HCT116 (cell line): Measurements from ENCODE around the gene SLC7A11. TPM values are rescaled to one million over a fixed set of nuclear protein-coding genes. Genes with fewer than 3 reads are reported as not detected.

Source experiments
- ATAC-seq: fragments of 200-7000 bp; cut with Tn5 transposase; 2 replicates; pipeline ENCODE4 v1.9.1; 2020; ENCODE audit warnings: mild to moderate bottlenecking, moderate library complexity
- BruUV-seq: library from RNA; stranded (reverse); fragments of 400-500 nt; replicated peaks from 2 replicates; lab custom pipeline; 2021; lab: Mats Ljungman, UMichigan
- CTCF ChIA-PET: fragments of 300-600 bp; sonication (Branson Sonifier 250); formaldehyde crosslinking; loops from one replicate; lab custom pipeline; 2021; ENCODE audit warnings: antibody characterized with exemption; lab: Charles Lee
- POLR2A ChIA-PET: fragments of 300-600, 350-600 bp; sonication (Branson Sonifier 250); formaldehyde crosslinking; loops from one replicate; lab custom pipeline; 2021; ENCODE audit warnings: antibody characterized with exemption; lab: Charles Lee
- RAD21 ChIA-PET, 2 experiments: fragments of 300-600 bp; sonication (Branson Sonifier 250); formaldehyde crosslinking; loops; one replicate each; lab custom pipeline; 2023; ENCODE audit warnings: low total read pairs in 2 of 2; ENCODE audit not compliant: uncharacterized antibody in 2 of 2, unreplicated experiment in 2 of 2, low non-redundant PET in 1 of 2; lab: Charles Lee
- DNase-seq: peaks from one replicate; pipeline ENCODE4 v3.0.0-alpha.2; 2010; ENCODE audit warnings: low read depth, low spot score
- H2AFZ ChIP-seq: fragments of 200-600 bp; shearing (Covaris generic), sonication (generic); 2 replicates; pipeline ENCODE4 v1.6.1; 2017; ENCODE audit warnings: low read depth, mixed run types, mixed read lengths, antibody characterized with exemption, low read length; ENCODE audit not compliant: poor library complexity, severe bottlenecking
- H3K27ac ChIP-seq: 2 replicates; pipeline ENCODE4 v1.5.1; 2012; ENCODE audit warnings: low read depth, low read length
- H3K27me3 ChIP-seq: fragments of 200-600 bp; sonication (generic); 2 replicates; pipeline ENCODE4 v1.6.1; 2016; ENCODE audit warnings: mixed run types, low read length, mixed read lengths; ENCODE audit not compliant: insufficient read depth
- H3K36me3 ChIP-seq, 2 experiments: fragments of 200-500 bp in 1 of 2; fragments of 200-600 bp in 1 of 2; sonication (Bioruptor generic) in 1 of 2; sonication (generic) in 1 of 2; 2 replicates each; pipeline versions ENCODE4 v1.5.1 to v1.6.1; 2014 to 2016; ENCODE audit warnings: low read length in 2 of 2, inconsistent platforms in 1 of 2, mixed read lengths in 1 of 2, mixed run types in 1 of 2; ENCODE audit not compliant: insufficient read depth in 2 of 2, control insufficient read depth in 1 of 2
- H3K4me1 ChIP-seq, 2 experiments: fragments of 200-600 bp in 1 of 2; sonication (generic) in 1 of 2; 2 replicates each; pipeline versions ENCODE4 v1.5.1 to v1.6.1; 2012 to 2017; ENCODE audit warnings: low read length in 2 of 2, inconsistent platforms in 1 of 2, mild to moderate bottlenecking in 1 of 2, mixed read lengths in 1 of 2, mixed run types in 1 of 2, moderate library complexity in 1 of 2; ENCODE audit not compliant: insufficient read depth in 2 of 2, control insufficient read depth in 1 of 2
- H3K4me2 ChIP-seq: fragments of 200-600 bp; sonication (generic); 2 replicates; pipeline ENCODE4 v1.6.1; 2017; ENCODE audit warnings: mixed run types, low read length, mixed read lengths
- H3K4me3 ChIP-seq, 2 experiments: fragments of 200-600 bp in 1 of 2; sonication (generic) in 1 of 2; replicated peaks in 1 of 2; 2 replicates each; pipeline ENCODE4 v1.5.1; 2011 to 2016; ENCODE audit warnings: low read length in 2 of 2, control low read depth in 1 of 2, low read depth in 1 of 2, mild to moderate bottlenecking in 1 of 2, mixed read lengths in 1 of 2, mixed run types in 1 of 2
- H3K79me2 ChIP-seq: fragments of 200-600 bp; sonication (generic); 2 replicates; pipeline ENCODE4 v1.6.1; 2017; ENCODE audit warnings: mild to moderate bottlenecking, mixed run types, low read length, moderate library complexity, mixed read lengths; ENCODE audit not compliant: insufficient read depth
- H3K9ac ChIP-seq: fragments of 200-600 bp; sonication (generic); 2 replicates; pipeline ENCODE4 v1.6.1; 2016; ENCODE audit warnings: low read length, mixed read lengths
- H3K9me2 ChIP-seq: fragments of 200-600 bp; sonication (generic), shearing (Covaris generic); 2 replicates; pipeline ENCODE4 v1.6.1; 2017; ENCODE audit warnings: mixed run types, mild to moderate bottlenecking, moderate library complexity; ENCODE audit not compliant: insufficient read depth
- H3K9me3 ChIP-seq, 2 experiments: fragments of 200-500 bp in 1 of 2; fragments of 200-600 bp in 1 of 2; sonication (Bioruptor generic) in 1 of 2; sonication (generic) in 1 of 2; 2 replicates each; pipeline ENCODE4 v1.6.1; 2014 to 2017; ENCODE audit warnings: low read length in 2 of 2, mixed read lengths in 2 of 2, inconsistent platforms in 1 of 2, low read depth in 1 of 2, mild to moderate bottlenecking in 1 of 2, mixed run types in 1 of 2, moderate library complexity in 1 of 2; ENCODE audit not compliant: control insufficient read depth in 1 of 2, insufficient read depth in 1 of 2
- H4K20me1 ChIP-seq: fragments of 200-600 bp; sonication (generic), shearing (Covaris generic); 2 replicates; pipeline ENCODE4 v1.6.1; 2017; ENCODE audit warnings: mixed run types, mild to moderate bottlenecking, moderate library complexity; ENCODE audit not compliant: insufficient read depth
- JUND ChIP-seq: IDR thresholded peaks from 2 replicates; pipeline ENCODE4 v1.6.1; 2012
- POLR2A ChIP-seq: IDR thresholded peaks from 2 replicates; pipeline ENCODE4 v1.7.0; 2011; ENCODE audit warnings: borderline replicate concordance; ENCODE audit not compliant: insufficient read depth, insufficient read length; ENCODE audit errors: extremely low read depth
- RAD21 ChIP-seq: IDR thresholded peaks from 2 replicates; pipeline ENCODE4 v1.6.1; 2012; ENCODE audit warnings: low read depth, mild to moderate bottlenecking
- SRF ChIP-seq: IDR thresholded peaks from 2 replicates; pipeline ENCODE4 v1.6.1; 2012; ENCODE audit warnings: low read depth
- ZBTB33 ChIP-seq: IDR thresholded peaks from 2 replicates; pipeline ENCODE4 v1.6.1; 2011; ENCODE audit warnings: mild to moderate bottlenecking, low read length, moderate library complexity; ENCODE audit not compliant: insufficient replicate concordance; ENCODE audit errors: extremely low read depth
- intact Hi-C: fragments of 100-400 bp; cut with micrococcal nuclease; formaldehyde crosslinking; loops from 2 replicates; pipeline ENCODE4 v1.10.0; 2022
- total RNA-seq: library from RNA; stranded (reverse); gene quantifications from one replicate; pipeline ENCODE4 v1.2.1, GENCODE V29; 2021; ENCODE audit not compliant: unreplicated experiment

Gene SLC7A11
- total RNA-seq, 1 experiment from 2014 or later, result 45.8 TPM

- ChIA-PET RAD21 (no interaction called here), POLR2A (no interaction called here)
These were observed 127.7 kb downstream of the SLC7A11 start for GRCh38 chr4:138114434-138114833.

More at GRCh38 chr4:138114434-138114833, 127.7 kb downstream of the SLC7A11 start:
- no TSS peak for BruUV-seq
- H3K4me3 ChIP-seq, result no peak overlapping the region
- H3K27me3 ChIP-seq, result no peaks in the 10 kb centered on the region
- H3K4me1 ChIP-seq, result peaks cover 7 to 17% of the 10 kb centered on the region in 2 experiments; a peak in 3 of 4 replicates
- intact Hi-C loops, result no loop called here
- no peak for ATAC-seq
- no peak overlapping the region for H3K9ac ChIP-seq
- no peak for DNase-seq
- no peaks in the 10 kb centered on the region for H3K9me2 ChIP-seq
- H2AFZ ChIP-seq, result peak overlapping the region; percentile 17
- CTCF ChIA-PET, result no interaction called here
- no peaks in the 10 kb centered on the region for H4K20me1 ChIP-seq
- no peaks in the 10 kb centered on the region for H3K79me2 ChIP-seq
- no peaks in the 10 kb centered on the region for H3K9me3 ChIP-seq
- TF ChIP-seq ZBTB33 (no peak), POLR2A (no peak), RAD21 (no peak), JUND (no peak), SRF (no peak)
- no peak overlapping the region for H3K27ac ChIP-seq
- H3K36me3 ChIP-seq, result no peaks in the 10 kb centered on the region
- no peak overlapping the region for H3K4me2 ChIP-seq
